ENCODE data around the gene AZI2. TPM values are rescaled to one million over a fixed set of nuclear protein-coding genes. Genes with fewer than 3 reads are reported as not detected.

AZI2 gene
- total RNA-seq, 2 experiments from 2014 or later, result 75.5 to 80.1 TPM

Other genes with a start within 250 kb of the AZI2 start
- gene CMC1, start 107.2 kb downstream of the AZI2 start, total RNA-seq, result 10 to 100 TPM; 18.8 to 21.0 TPM
- gene ZCWPW2, start 103 bp downstream of the AZI2 start, total RNA-seq, result under 1 TPM; 0.25 to 0.48 TPM

Measured in activated CD4-positive, alpha-beta memory T cell treated with anti-CD3 and anti-CD28 coated beads, Interleukin-2, amount 10 ng/mL, durations not matched to agents 7 days and 5 days (primary cell).